ENCODE data around the gene SULT4A1. TPM values are rescaled to one million over a fixed set of nuclear protein-coding genes. Genes with fewer than 3 reads are reported as not detected.
"Not testable (repeated sequence)": the region's sequence is repeated elsewhere in the genome, so short reads cannot be mapped to it uniquely, and the experiment has no call there.

SULT4A1 gene
- total and polyA plus RNA-seq, 2 donors (not counting 1 experiment from before 2014, with no cell fraction given): not detected

- 79% methylated on average over 5 of the region's 7 CpGs for WGBS (ENCODE audit: insufficient coverage)
- ChIA-PET CTCF (interaction anchor here (0.7 kb wide), 1 partner anchor 14 kb away, joined by 3 read pairs; no protein-coding TSS in a partner anchor), POLR2A (no interaction called here)
- H3K27ac Mint-ChIP-seq: no peak overlapping the region
- TF ChIP-seq EZH2 (IDR thresholded peaks at IDR 0.05; ENCODE audit: borderline replicate concordance, insufficient read depth, low read depth, low read length, poor library complexity, severe bottlenecking): no peak
- TF ChIP-seq, protein P1, sequence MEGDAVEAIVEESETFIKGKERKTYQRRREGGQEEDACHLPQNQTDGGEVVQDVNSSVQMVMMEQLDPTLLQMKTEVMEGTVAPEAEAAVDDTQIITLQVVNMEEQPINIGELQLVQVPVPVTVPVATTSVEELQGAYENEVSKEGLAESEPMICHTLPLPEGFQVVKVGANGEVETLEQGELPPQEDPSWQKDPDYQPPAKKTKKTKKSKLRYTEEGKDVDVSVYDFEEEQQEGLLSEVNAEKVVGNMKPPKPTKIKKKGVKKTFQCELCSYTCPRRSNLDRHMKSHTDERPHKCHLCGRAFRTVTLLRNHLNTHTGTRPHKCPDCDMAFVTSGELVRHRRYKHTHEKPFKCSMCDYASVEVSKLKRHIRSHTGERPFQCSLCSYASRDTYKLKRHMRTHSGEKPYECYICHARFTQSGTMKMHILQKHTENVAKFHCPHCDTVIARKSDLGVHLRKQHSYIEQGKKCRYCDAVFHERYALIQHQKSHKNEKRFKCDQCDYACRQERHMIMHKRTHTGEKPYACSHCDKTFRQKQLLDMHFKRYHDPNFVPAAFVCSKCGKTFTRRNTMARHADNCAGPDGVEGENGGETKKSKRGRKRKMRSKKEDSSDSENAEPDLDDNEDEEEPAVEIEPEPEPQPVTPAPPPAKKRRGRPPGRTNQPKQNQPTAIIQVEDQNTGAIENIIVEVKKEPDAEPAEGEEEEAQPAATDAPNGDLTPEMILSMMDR (IDR thresholded peaks at IDR 0.05): no peak
- Histone ChIP-seq H3K36me3 (replicated peaks in 1 of 2; ENCODE audit: control extremely low read depth in 1 of 2, control insufficient read depth in 1 of 2, extremely low read depth in 1 of 2, insufficient read depth in 2 of 2, low read length in 1 of 2) (no peaks in the 10 kb centered on the region), H4K20me1 (ENCODE audit: control insufficient read depth, insufficient read depth, low read length, poor library complexity, severe bottlenecking) (no peaks in the 10 kb centered on the region), H3K27ac (ENCODE audit: low read length in 2 of 2) (no peak overlapping the region), H3K4me2 (replicated peaks; ENCODE audit: low read depth, low read length, poor library complexity, severe bottlenecking) (no peak overlapping the region), H3K4me3 (ENCODE audit: control extremely low read depth in 1 of 5, extremely low read depth in 1 of 5, insufficient read depth in 1 of 5, low read depth in 2 of 5, low read length in 4 of 5) (no peak overlapping the region), H3K9ac (ENCODE audit: low read length) (no peak overlapping the region), H3K79me2 (ENCODE audit: control insufficient read depth, insufficient read depth, low read length) (no peaks in the 10 kb centered on the region), H2AFZ (ENCODE audit: insufficient read depth, low read depth, low read length, poor library complexity, severe bottlenecking) (no peak overlapping the region), H3K4me1 (ENCODE audit: control insufficient read depth in 2 of 2, insufficient read depth in 2 of 2, low read length in 2 of 2) (no peaks in the 10 kb centered on the region), H3K27me3 (replicated peaks in 1 of 4; ENCODE audit: control extremely low read depth in 1 of 4, control insufficient read depth in 3 of 4, insufficient read depth in 4 of 4, low read length in 3 of 4) (peaks cover 0 to 3% (median 0%) of the 10 kb centered on the region in 4 experiments), H3K9me3 (ENCODE audit: control extremely low read depth in 1 of 3, control insufficient read depth in 2 of 3, insufficient read depth in 1 of 3, low read length in 2 of 3) (no peaks in the 10 kb centered on the region)
- intact Hi-C loops (cut with micrococcal nuclease): no loop called here
- peaks cover 24% of the 10 kb centered on the region for H3K27me3 Mint-ChIP-seq
- no peak for ATAC-seq (ENCODE audit: low read depth)
- H3K4me1 Mint-ChIP-seq: no peaks in the 10 kb centered on the region
- H3K4me3 Mint-ChIP-seq: no peak overlapping the region
- H3K9me3 Mint-ChIP-seq (ENCODE audit: insufficient read depth): no peaks in the 10 kb centered on the region
- no peak for DNase-seq
Measured at GRCh38 chr22:43905681-43906080, 43.4 kb upstream of the SULT4A1 start.

- H3K36me3 ChIP-seq (replicated peaks in 1 of 2; ENCODE audit: control extremely low read depth in 1 of 2, control insufficient read depth in 1 of 2, extremely low read depth in 1 of 2, insufficient read depth in 2 of 2, low read length in 1 of 2); CTCF ChIA-PET; H3K4me1 ChIP-seq (ENCODE audit: control insufficient read depth in 2 of 2, insufficient read depth in 2 of 2, low read length in 2 of 2); POLR2A ChIA-PET; H3K27me3 ChIP-seq (replicated peaks in 1 of 4; ENCODE audit: control extremely low read depth in 1 of 4, control insufficient read depth in 3 of 4, insufficient read depth in 4 of 4, low read length in 3 of 4); H4K20me1 ChIP-seq (ENCODE audit: control insufficient read depth, insufficient read depth, low read length, poor library complexity, severe bottlenecking); H3K4me3 ChIP-seq (ENCODE audit: control extremely low read depth in 1 of 5, extremely low read depth in 1 of 5, insufficient read depth in 1 of 5, low read depth in 2 of 5, low read length in 4 of 5); H3K9me3 Mint-ChIP-seq (ENCODE audit: insufficient read depth); intact Hi-C loops (cut with micrococcal nuclease); DNase-seq; ATAC-seq (ENCODE audit: low read depth); H3K4me1 Mint-ChIP-seq; H3K9me3 ChIP-seq (ENCODE audit: control extremely low read depth in 1 of 3, control insufficient read depth in 2 of 3, insufficient read depth in 1 of 3, low read length in 2 of 3); H3K4me3 Mint-ChIP-seq; H3K27ac Mint-ChIP-seq; H3K27ac ChIP-seq (ENCODE audit: low read length in 2 of 2); H3K79me2 ChIP-seq (ENCODE audit: control insufficient read depth, insufficient read depth, low read length); H3K9ac ChIP-seq (ENCODE audit: low read length); H3K4me2 ChIP-seq (replicated peaks; ENCODE audit: low read depth, low read length, poor library complexity, severe bottlenecking); H2AFZ ChIP-seq (ENCODE audit: insufficient read depth, low read depth, low read length, poor library complexity, severe bottlenecking): not testable (repeated sequence)
- 53% methylated on average over 3 of the region's 12 CpGs for WGBS (ENCODE audit: insufficient coverage)
- peaks cover 27% of the 10 kb centered on the region for H3K27me3 Mint-ChIP-seq
- TF ChIP-seq, protein P1 (IDR thresholded peaks at IDR 0.05): peak; percentile 35
Measured at GRCh38 chr22:43904412-43904811, 42.1 kb upstream of the SULT4A1 start.

DNA sequence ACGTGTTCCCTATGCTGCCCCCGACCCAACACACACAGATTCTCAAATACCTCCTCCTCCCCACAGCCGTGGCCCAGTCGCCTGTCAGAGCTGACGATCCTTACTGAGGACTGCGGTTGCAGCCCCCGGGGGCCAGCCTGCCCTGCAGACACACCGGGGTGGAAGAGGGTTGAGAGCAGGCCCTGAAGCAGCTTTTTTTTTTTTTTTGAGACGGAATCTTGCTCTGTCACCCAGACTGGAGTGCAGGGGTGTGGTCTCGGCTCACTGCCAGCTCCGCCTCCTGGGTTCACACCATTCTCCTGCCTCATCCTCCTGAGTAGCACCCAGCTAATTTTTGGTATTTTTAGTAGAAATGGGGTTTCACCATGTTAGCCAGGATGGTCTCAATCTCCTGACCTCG lies 40.7 kb upstream of the SULT4A1 start:
- H3K4me1 Mint-ChIP-seq; H3K9ac ChIP-seq (ENCODE audit: low read length); intact Hi-C loops (cut with micrococcal nuclease); H3K9me3 ChIP-seq (ENCODE audit: control extremely low read depth in 1 of 3, control insufficient read depth in 2 of 3, insufficient read depth in 1 of 3, low read length in 2 of 3); POLR2A ChIA-PET; H3K9me3 Mint-ChIP-seq (ENCODE audit: insufficient read depth); H3K79me2 ChIP-seq (ENCODE audit: control insufficient read depth, insufficient read depth, low read length); CTCF ChIA-PET; H4K20me1 ChIP-seq (ENCODE audit: control insufficient read depth, insufficient read depth, low read length, poor library complexity, severe bottlenecking); H3K27me3 ChIP-seq (replicated peaks in 1 of 4; ENCODE audit: control extremely low read depth in 1 of 4, control insufficient read depth in 3 of 4, insufficient read depth in 4 of 4, low read length in 3 of 4); H3K4me1 ChIP-seq (ENCODE audit: control insufficient read depth in 2 of 2, insufficient read depth in 2 of 2, low read length in 2 of 2); H3K4me2 ChIP-seq (replicated peaks; ENCODE audit: low read depth, low read length, poor library complexity, severe bottlenecking); H2AFZ ChIP-seq (ENCODE audit: insufficient read depth, low read depth, low read length, poor library complexity, severe bottlenecking); H3K36me3 ChIP-seq (replicated peaks in 1 of 2; ENCODE audit: control extremely low read depth in 1 of 2, control insufficient read depth in 1 of 2, extremely low read depth in 1 of 2, insufficient read depth in 2 of 2, low read length in 1 of 2); ATAC-seq (ENCODE audit: low read depth); H3K4me3 Mint-ChIP-seq; H3K4me3 ChIP-seq (ENCODE audit: control extremely low read depth in 1 of 5, extremely low read depth in 1 of 5, insufficient read depth in 1 of 5, low read depth in 2 of 5, low read length in 4 of 5); DNase-seq; H3K27ac ChIP-seq (ENCODE audit: low read length in 2 of 2): not testable (repeated sequence)
- WGBS (ENCODE audit: insufficient coverage): 88% methylated on average over 5 of the region's 12 CpGs
- peaks cover 33% of the 10 kb centered on the region for H3K27me3 Mint-ChIP-seq
- H3K27ac Mint-ChIP-seq: peak overlapping the region; percentile 32

All from B cell (primary cell).